ENCODE data around the gene NOTCH1. TPM values are rescaled to one million over a fixed set of nuclear protein-coding genes. Genes with fewer than 3 reads are reported as not detected.

NOTCH1 gene
- total RNA-seq, 1 donor from 2014 or later: 29.7 TPM

DNA sequence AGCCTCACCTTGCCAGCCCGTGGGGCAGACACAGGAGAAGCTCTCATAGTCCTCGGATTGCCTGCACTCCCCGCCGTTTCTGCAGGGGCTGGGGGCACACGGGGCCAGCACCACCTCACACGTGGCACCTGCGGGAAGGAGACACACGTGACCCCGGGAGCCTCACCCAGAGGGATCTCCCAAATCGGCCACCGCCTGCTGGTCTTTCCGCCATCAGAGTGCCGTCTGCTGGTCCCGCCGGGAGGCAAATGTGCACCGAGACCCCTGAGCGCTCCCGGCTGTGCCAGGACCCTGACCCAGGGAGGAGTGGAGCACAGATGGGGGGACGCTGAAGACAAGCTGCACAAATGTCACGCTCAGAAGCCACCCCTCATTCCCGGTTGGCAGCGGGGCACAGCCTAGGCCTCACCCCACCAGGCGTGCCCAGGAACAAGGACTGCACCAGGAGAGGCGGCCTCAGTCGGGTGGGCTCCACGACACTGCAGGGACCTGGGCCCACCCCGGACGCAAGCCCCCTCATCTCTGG, 34.6 kb downstream of the NOTCH1 start:
- intact Hi-C loops (cut with DNase I): no loop called here
- DNase-seq (ENCODE audit: low spot score): no peak

GRCh38 chr9:136510561-136510960, 35.3 kb downstream of the NOTCH1 start:
- intact Hi-C loops (cut with DNase I): no loop called here
- DNase-seq (ENCODE audit: low spot score): no peak

GRCh38 chr9:136509549-136509948, 36.3 kb downstream of the NOTCH1 start:
- DNase-seq (ENCODE audit: low spot score): no peak
- intact Hi-C loops (cut with DNase I): no loop called here

DNA sequence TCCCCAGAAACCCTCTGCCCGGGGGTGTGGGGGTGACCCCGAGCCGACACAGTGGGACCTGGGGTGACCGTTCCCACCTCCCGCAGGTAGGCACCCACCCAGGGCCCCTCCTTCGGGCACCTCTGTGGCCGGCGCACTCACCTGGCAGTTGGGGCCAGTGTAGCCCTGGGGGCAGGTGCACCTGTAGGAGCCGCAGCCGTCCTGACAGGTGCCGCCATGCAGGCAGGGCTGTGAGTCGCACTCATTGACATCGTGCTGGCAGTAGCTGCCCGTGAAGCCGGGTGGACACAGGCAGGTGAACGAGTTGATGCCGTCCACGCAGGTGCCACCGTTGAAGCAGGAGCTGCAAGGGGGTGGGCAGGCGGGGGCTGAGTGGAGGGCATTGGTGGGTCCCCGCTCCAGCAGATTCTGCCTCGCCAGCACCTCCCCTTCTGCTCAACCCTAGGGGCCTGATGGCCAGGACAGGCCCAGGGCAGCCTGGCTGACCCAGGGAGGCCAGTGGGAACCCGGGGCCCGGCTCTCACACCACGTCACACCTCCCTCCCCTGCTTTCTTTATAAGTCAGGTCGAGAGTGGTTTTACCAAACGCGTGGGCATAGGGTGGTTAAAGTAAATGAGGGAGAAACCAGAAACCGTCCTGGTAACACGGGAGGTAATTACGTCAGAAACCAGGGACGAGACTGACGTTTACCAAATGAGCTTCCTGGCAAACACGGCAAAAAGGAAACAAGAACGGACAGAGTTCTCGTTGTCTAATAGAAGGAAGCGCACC, 36.9 kb downstream of the NOTCH1 start:
- intact Hi-C loops (cut with DNase I): no loop called here
- no peak for DNase-seq (ENCODE audit: low spot score)

DNA sequence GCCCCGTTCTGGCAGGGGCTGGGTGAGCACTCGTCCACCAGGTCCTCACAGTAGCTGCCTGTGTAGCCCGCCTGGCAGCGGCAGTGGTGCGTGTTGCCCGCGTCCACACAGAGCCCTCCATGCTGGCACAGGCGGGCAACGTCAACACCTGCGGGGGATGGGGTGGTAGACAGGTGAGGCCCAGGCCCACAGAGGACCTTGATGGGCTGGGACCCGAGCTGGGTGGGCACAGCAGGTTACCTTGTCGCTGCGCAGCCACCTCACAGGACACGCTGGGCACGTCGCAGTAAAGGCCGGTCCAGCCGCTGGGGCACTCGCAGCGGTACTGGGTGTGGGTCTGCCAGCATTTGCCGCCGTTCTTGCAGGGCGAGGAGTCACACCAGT, 37.9 kb downstream of the NOTCH1 start:
- intact Hi-C loops (cut with DNase I): no loop called here
- no peak for DNase-seq (ENCODE audit: low spot score)

- no peak for DNase-seq (ENCODE audit: low spot score)
- intact Hi-C loops (cut with DNase I): no loop called here
Measured at GRCh38 chr9:136507221-136507991, 38.4 kb downstream of the NOTCH1 start.

DNA sequence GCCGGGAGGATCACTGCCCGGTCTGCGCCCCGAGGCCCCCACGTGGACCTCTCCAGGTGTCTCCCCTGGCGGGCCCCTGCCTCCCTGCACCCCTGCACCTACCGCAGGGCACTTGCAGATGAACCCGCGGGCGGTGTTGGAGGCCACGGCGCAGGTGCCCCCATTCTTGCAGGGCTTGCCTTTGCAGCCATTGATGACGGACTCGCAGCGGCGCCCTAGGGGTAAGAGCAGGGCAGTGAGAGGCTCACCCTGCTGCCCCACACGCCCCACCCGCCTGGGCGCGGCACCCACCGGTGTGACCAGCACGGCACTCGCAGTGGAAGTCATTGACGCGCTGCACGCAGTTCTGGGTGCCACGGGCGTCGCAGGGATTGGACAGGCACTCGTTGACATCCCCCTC, 39.4 kb downstream of the NOTCH1 start:
- no peak for DNase-seq (ENCODE audit: low spot score)
- intact Hi-C loops (cut with DNase I): no loop called here

DNA sequence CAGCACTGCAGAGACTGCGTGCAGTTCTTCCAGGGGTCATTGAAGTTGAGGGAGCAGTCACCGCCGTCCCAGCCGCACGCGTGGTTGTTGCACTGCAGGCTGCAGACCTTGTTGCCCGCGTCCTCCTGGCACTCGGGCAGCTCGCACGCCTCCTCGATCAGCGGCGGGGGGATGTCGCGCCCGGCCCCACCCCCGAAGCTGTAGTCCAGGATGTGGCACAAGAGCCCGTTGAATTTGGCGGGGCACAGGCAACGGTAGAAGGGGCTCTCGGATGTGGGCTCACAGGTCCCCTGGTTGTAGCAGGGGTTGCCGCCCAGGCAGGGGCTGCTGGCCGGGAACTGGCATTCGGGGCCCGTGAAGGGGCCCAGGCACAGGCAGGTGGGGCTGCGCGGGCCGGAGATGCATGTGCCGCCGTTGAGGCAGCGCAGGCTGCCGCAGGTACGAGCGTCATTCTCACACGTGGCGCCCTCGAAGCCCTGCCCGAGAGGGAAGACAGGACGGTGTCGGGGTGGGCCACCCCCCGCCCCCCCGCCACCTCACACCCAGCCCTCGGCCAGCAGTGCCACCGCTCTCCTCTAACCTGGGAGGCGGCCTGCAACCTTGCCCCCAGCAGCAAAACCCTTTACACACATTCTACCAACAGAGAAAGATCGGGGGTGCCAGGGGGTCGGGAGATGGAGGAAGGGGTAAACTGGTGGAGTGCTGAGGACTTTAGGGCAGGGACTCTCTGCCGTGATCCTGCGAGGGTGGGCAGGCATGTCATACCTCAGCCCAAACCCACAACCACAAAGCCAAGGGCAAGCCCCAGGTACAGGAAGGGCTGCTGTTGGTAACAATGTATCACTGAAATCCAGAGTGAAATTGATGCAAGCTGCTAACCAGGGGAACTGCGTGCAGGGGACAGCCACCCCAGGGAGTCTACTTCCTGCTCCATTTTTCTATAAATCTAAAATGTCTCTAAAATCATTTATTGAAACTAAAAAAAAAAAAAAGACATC, 40.1 kb downstream of the NOTCH1 start:
- no peak for DNase-seq (ENCODE audit: low spot score)
- intact Hi-C loops (cut with DNase I): no loop called here

DNA sequence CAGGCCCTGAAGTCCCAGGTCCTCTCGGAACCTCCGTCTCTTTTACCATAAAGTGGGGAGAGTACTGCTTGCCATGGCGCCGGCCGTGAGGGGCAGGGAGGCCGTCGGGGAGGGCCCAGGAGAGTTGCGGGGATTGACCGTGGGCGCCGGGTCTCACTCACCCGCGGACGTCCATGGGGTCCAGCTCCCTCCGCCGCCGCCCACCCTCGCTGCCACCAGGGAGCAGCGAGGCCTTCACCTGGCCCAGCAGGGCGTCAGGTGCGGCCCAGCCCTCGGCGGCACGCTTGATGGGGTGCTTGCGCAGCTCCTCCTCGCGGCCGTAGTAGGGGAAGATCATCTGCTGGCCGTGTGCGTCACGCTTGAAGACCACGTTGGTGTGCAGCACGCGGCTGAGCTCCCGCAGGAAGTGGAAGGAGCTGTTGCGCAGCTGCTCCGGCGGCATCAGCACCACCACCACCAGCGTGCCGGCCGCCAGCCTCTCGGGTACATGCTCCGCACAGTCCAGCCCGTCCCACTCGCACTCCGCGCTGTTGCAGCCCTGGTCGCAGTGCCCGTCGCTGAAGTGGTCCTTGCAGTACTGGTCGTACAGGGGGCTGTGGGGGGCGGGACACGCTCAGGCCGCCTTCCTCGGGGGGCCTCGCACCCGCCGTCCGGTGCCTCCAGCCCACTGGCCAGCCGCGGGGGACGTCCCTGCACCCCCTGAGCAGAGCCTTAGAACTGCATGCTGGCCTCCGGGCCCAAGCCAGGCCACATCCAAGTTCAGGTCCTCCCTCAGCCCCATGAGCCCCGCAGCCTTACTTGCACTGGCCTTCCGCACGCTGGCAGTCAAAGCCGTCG, 41.1 kb downstream of the NOTCH1 start:
- intact Hi-C loops (cut with DNase I): loop anchor here (5.0 kb wide), 1 partner anchor 173 kb away; no protein-coding TSS in a partner anchor
- DNase-seq (ENCODE audit: low spot score): no peak

GRCh38 chr9:136502940-136503550, 42.8 kb downstream of the NOTCH1 start:
- intact Hi-C loops (cut with DNase I): loop anchor here (5.0 kb wide), 1 partner anchor 174 kb away; no protein-coding TSS in a partner anchor
- no peak for DNase-seq (ENCODE audit: low spot score)

- intact Hi-C loops (cut with DNase I): loop anchor here (5.0 kb wide), 1 partner anchor 175 kb away; no protein-coding TSS in a partner anchor
- DNase-seq (ENCODE audit: low spot score): no peak
Measured at GRCh38 chr9:136502196-136502595, 43.7 kb downstream of the NOTCH1 start.

GRCh38 chr9:136501686-136502085, 44.2 kb downstream of the NOTCH1 start:
- intact Hi-C loops (cut with DNase I): loop anchor here (5.0 kb wide), 1 partner anchor 176 kb away; no protein-coding TSS in a partner anchor
- DNase-seq (ENCODE audit: low spot score): no peak

DNA sequence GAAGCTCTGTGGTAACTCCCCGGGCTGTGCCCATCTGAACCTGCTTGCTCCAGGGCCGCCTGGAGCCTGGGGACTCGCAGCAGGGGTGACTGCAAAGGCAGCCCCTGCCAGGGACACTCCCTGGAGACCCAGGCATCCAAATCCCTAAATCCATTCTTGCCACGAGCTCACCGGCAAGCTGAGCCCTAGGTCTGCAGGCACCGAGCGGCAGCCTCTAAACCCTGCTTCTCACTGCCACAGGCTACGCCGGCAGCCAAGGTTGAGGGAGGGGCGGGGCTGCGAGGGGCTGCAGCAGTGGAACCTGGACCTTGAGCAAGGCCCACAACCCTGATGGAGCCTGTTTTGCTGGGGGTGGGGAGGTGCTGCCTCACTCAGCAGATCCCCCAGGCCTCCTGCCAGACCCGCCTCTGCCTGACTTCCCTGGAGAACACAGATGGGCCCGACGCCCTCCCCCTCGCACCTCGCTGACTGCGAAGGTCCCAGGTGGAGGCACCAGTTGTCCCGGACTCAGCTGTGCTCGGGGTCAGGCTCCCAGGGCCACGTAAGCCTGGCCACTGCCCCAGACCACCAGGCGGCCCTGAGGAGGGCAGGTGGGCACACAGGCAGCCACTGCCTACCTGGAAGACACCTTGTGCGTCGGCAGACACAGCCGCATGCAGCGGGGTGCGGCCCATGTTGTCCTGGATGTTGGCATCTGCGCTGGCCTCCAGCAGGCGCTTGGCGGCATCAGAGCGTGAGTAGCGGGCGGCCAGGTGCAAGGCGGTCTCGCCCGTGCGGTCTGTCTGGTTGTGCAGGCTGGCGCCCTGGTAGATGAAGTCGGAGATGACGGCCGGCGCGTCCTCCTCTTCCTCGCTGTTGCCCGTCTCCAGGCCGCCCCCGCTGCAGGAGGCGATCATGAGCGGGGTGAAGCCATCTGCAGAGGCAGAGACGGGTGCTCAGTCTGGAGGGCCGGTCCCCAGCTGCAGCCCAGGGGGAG, 45.6 kb downstream of the NOTCH1 start:
- DNase-seq (ENCODE audit: low spot score): no peak
- intact Hi-C loops (cut with DNase I): loop anchor here (5.0 kb wide), 1 partner anchor 177 kb away; no protein-coding TSS in a partner anchor

- intact Hi-C loops (cut with DNase I): no loop called here
- no peak for DNase-seq (ENCODE audit: low spot score)
Measured at GRCh38 chr9:136499071-136499934, 46.5 kb downstream of the NOTCH1 start.

GRCh38 chr9:136497916-136498695, 47.7 kb downstream of the NOTCH1 start:
- intact Hi-C loops (cut with DNase I): no loop called here
- DNase-seq (ENCODE audit: low spot score): no peak

Measured in cardiac septum (tissue), 1 donor.